Fibroblast of lung (primary cell): ENCODE data around the gene CFAP73.

ENCODE experiments used
- EZH2 ChIP-seq: IDR thresholded peaks from 2 replicates; pipeline ENCODE4 v1.5.1; 2012; ENCODE audit warnings: low read length, control low read depth, mild to moderate bottlenecking; ENCODE audit errors: missing control alignments
- TF ChIP-seq, protein P1 (sequence below), 2 donors: IDR thresholded peaks in 1 of 2; conservative IDR thresholded peaks in 1 of 2; 1 replicate in 1 of 2; 2 replicates in 1 of 2; pipeline ENCODE4 v1.5.1; 2011 to 2012; ENCODE audit warnings: low read length in 2 of 2, control low read depth in 1 of 2, inconsistent platforms in 1 of 2, low read depth in 1 of 2, mild to moderate bottlenecking in 1 of 2

DNA sequence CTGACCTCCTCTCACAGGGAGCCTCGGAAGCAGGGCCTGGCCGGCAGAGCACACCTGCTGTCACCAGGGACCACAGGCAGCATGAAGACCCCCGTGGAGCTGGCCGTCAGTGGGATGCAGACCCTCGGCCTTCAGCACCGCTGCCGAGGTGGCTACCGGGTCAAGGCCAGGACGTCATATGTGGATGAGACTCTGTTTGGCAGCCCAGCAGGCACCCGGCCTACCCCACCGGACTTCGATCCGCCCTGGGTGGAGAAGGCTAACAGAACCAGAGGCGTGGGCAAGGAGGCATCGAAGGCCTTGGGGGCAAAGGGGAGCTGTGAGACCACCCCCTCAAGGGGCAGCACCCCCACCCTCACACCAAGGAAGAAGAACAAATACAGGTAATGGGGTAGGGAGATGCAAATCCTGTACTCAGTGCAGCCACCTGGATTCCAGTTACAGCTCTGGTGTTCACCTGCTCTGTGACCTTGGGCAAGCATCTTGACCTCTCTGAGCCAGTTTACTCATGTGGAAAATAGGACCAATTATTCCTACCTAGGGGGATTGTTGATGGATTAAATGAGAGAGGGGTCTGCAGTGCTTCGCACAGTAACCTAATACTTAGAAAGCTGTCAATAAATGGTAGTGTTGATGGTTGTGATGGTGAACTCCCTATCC lies 37.3 kb downstream of the CFAP73 start:
- TF ChIP-seq, protein P1, sequence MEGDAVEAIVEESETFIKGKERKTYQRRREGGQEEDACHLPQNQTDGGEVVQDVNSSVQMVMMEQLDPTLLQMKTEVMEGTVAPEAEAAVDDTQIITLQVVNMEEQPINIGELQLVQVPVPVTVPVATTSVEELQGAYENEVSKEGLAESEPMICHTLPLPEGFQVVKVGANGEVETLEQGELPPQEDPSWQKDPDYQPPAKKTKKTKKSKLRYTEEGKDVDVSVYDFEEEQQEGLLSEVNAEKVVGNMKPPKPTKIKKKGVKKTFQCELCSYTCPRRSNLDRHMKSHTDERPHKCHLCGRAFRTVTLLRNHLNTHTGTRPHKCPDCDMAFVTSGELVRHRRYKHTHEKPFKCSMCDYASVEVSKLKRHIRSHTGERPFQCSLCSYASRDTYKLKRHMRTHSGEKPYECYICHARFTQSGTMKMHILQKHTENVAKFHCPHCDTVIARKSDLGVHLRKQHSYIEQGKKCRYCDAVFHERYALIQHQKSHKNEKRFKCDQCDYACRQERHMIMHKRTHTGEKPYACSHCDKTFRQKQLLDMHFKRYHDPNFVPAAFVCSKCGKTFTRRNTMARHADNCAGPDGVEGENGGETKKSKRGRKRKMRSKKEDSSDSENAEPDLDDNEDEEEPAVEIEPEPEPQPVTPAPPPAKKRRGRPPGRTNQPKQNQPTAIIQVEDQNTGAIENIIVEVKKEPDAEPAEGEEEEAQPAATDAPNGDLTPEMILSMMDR (conservative IDR thresholded peaks at IDR 0.05 in 1 of 2, IDR thresholded peaks at IDR 0.05 in 1 of 2; ENCODE audit: low read depth in 1 of 2, low read length in 2 of 2), result no peak
- TF ChIP-seq EZH2, result no peak
